Liver (tissue), 9 donors: ENCODE results near the gene XXYLT1. TPM values are rescaled to one million over a fixed set of nuclear protein-coding genes. Genes with fewer than 3 reads are reported as not detected.

ENCODE experiments used
- DNase-seq: peaks from one replicate; pipeline ENCODE4 v3.0.0-alpha.2; 2017; ENCODE audit warnings: low spot score
- H3K27ac ChIP-seq, 2 donors: one replicate each; pipeline ENCODE4 v1.7.0; 2013; ENCODE audit warnings: inconsistent platforms in 2 of 2, low read length in 2 of 2, control low read depth in 1 of 2, low read depth in 1 of 2, mild to moderate bottlenecking in 1 of 2
- H3K27me3 ChIP-seq, 4 donors: one replicate each; pipeline versions ENCODE4 v1.6.1 to v1.7.0; 2013; ENCODE audit warnings: low read length in 3 of 4, inconsistent platforms in 1 of 4, mild to moderate bottlenecking in 1 of 4, moderate library complexity in 1 of 4; ENCODE audit not compliant: control insufficient read depth in 4 of 4, insufficient read depth in 4 of 4
- H3K36me3 ChIP-seq, 4 donors: one replicate each; pipeline versions ENCODE4 v1.6.1 to v1.7.0; 2013; ENCODE audit warnings: low read length in 3 of 4, mild to moderate bottlenecking in 3 of 4, low read depth in 1 of 4, moderate library complexity in 1 of 4; ENCODE audit not compliant: control insufficient read depth in 4 of 4, insufficient read depth in 3 of 4
- H3K4me1 ChIP-seq, 4 donors: one replicate each; pipeline versions ENCODE4 v1.6.1 to v1.7.0; 2013; ENCODE audit warnings: low read length in 3 of 4, mild to moderate bottlenecking in 3 of 4, moderate library complexity in 1 of 4; ENCODE audit not compliant: control insufficient read depth in 4 of 4, insufficient read depth in 4 of 4
- H3K4me3 ChIP-seq, 3 donors: one replicate each; pipeline versions ENCODE4 v1.6.1 to v1.7.0; 2013; ENCODE audit warnings: low read length in 3 of 3, control low read depth in 1 of 3, low read depth in 1 of 3, mild to moderate bottlenecking in 1 of 3
- H3K9ac ChIP-seq, 2 donors: one replicate each; pipeline ENCODE4 v1.7.0; 2013; ENCODE audit warnings: low read length in 2 of 2, mild to moderate bottlenecking in 2 of 2, moderate library complexity in 2 of 2, control low read depth in 1 of 2, low read depth in 1 of 2
- H3K9me3 ChIP-seq, 4 donors: one replicate each; pipeline versions ENCODE4 v1.6.1 to v1.7.0; 2013; ENCODE audit warnings: low read length in 3 of 4; ENCODE audit not compliant: control insufficient read depth in 4 of 4
- FOXA1 ChIP-seq: IDR thresholded peaks from 2 replicates; pipeline ENCODE4 v1.6.1; 2016; ENCODE audit warnings: antibody characterized with exemption
- FOXA2 ChIP-seq: IDR thresholded peaks from 2 replicates; pipeline ENCODE4 v1.6.1; 2016; ENCODE audit warnings: antibody characterized with exemption
- GABPA ChIP-seq, 2 donors: IDR thresholded peaks in 1 of 2; conservative IDR thresholded peaks in 1 of 2; 2 replicates each; pipeline ENCODE4 v1.6.1; 2016; ENCODE audit warnings: antibody characterized with exemption in 2 of 2, mild to moderate bottlenecking in 1 of 2, moderate library complexity in 1 of 2
- HNF4G ChIP-seq: IDR thresholded peaks from 2 replicates; pipeline ENCODE4 v1.6.1; 2016; ENCODE audit warnings: antibody characterized with exemption
- JUND ChIP-seq, 2 donors: IDR thresholded peaks; 2 replicates each; pipeline ENCODE4 v1.6.1; 2016; ENCODE audit warnings: antibody characterized with exemption in 2 of 2
- MAX ChIP-seq: IDR thresholded peaks from 2 replicates; pipeline ENCODE4 v1.6.1; 2016; ENCODE audit warnings: antibody characterized with exemption
- RAD21 ChIP-seq, 2 donors: IDR thresholded peaks; 2 replicates each; pipeline ENCODE4 v1.6.1; 2016; ENCODE audit warnings: antibody characterized with exemption in 2 of 2, mild to moderate bottlenecking in 2 of 2
- RXRA ChIP-seq, 2 donors: IDR thresholded peaks; 2 replicates each; pipeline ENCODE4 v1.6.1; 2017 to 2018; ENCODE audit warnings: antibody characterized with exemption in 2 of 2, mild to moderate bottlenecking in 1 of 2
- YY1 ChIP-seq: IDR thresholded peaks from 2 replicates; pipeline ENCODE4 v1.6.1; 2016; ENCODE audit warnings: antibody characterized with exemption, mild to moderate bottlenecking
- WGBS: extraction: QIAGEN DNeasy Blood & Tissue Kit; methylation state at CpG from one replicate; pipeline ENCODE4 v1.1.7; 2013; 5-methylcytosine and 5-hydroxymethylcytosine counted together
- polyA plus RNA-seq, 2 donors: library from polyadenylated mRNA; stranded (reverse) in 1 of 2; unstranded in 1 of 2; fragments of 200-250 nt in 1 of 2; fragments of >200 nt in 1 of 2; fragmentation: Nextera tagmentation in 1 of 2; extraction: Ambion mirVana in 1 of 2; gene quantifications; one replicate each; pipeline versions ENCODE4 v1.2.1 to v1.2.3, GENCODE V29; 2013 to 2015
- total RNA-seq, 2 donors: library from RNA; depleted of rRNA; stranded (reverse); fragments of >200 nt; gene quantifications; one replicate each; pipeline ENCODE4 v1.2.3, GENCODE V29; 2014
- TF ChIP-seq, protein P1 (sequence below): IDR thresholded peaks from 2 replicates; pipeline ENCODE4 v1.6.1; 2016; ENCODE audit warnings: antibody characterized with exemption
- TF ChIP-seq, protein P2 (sequence below): IDR thresholded peaks from 2 replicates; pipeline ENCODE4 v1.6.1; 2016; ENCODE audit warnings: antibody characterized with exemption, mild to moderate bottlenecking
- donor health status: healthy.
- donor health status: healthy.
- donor health status: healthy.
- donor health status: healthy.
- donor health status: healthy.

Gene XXYLT1
- total and polyA plus RNA-seq, 4 donors, result 0.93 to 7.6 (median 2.8) TPM

DNA sequence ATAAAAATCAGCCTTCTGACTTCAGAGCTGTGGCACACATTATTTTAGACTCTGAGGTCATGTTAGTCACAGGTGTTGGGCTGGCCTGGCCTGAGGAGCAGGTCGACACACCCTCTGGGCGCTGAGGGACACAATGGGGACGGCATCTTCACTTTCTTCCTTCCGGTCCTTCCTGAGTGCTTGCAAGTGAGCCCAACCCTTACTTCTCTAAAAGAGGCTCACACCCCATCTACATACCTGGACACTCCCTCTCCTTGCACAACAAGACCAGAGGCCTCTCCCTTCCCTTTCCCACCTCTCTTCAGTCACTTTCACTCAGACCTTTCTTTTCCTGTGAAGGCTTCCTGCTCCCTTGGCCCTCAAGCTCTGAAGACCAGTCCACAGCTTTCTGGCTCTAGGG, 85.4 kb downstream of the XXYLT1 start:
- WGBS, result 86% methylated on average over 4 of the region's 4 CpGs
- H3K9me3 ChIP-seq, result no peaks in the 10 kb centered on the region
- TF ChIP-seq FOXA1, result no peak
- TF ChIP-seq HNF4G, result no peak
- TF ChIP-seq, protein P1, sequence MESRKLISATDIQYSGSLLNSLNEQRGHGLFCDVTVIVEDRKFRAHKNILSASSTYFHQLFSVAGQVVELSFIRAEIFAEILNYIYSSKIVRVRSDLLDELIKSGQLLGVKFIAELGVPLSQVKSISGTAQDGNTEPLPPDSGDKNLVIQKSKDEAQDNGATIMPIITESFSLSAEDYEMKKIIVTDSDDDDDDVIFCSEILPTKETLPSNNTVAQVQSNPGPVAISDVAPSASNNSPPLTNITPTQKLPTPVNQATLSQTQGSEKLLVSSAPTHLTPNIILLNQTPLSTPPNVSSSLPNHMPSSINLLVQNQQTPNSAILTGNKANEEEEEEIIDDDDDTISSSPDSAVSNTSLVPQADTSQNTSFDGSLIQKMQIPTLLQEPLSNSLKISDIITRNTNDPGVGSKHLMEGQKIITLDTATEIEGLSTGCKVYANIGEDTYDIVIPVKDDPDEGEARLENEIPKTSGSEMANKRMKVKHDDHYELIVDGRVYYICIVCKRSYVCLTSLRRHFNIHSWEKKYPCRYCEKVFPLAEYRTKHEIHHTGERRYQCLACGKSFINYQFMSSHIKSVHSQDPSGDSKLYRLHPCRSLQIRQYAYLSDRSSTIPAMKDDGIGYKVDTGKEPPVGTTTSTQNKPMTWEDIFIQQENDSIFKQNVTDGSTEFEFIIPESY, result no peak
- no peak for TF ChIP-seq FOXA2
- TF ChIP-seq GABPA (IDR thresholded peaks at IDR 0.05 in 1 of 2, conservative IDR thresholded peaks at IDR 0.05 in 1 of 2), result no peak
- no peak for TF ChIP-seq RAD21 (IDR thresholded peaks at IDR 0.05)
- H3K27ac ChIP-seq, result no peak overlapping the region
- no peaks in the 10 kb centered on the region for H3K4me1 ChIP-seq
- no peaks in the 10 kb centered on the region for H3K36me3 ChIP-seq
- H3K4me3 ChIP-seq, result no peak overlapping the region
- DNase-seq, result no peak
- H3K9ac ChIP-seq, result no peak overlapping the region
- H3K27me3 ChIP-seq, result no peaks in the 10 kb centered on the region

GRCh38 chr3:195184716-195185421, 86.1 kb downstream of the XXYLT1 start:
- H3K36me3 ChIP-seq, result no peaks in the 10 kb centered on the region
- DNase-seq, result no peak
- WGBS, result 86% methylated on average over 3 of the region's 3 CpGs
- H3K9ac ChIP-seq, result no peak overlapping the region
- no peak for TF ChIP-seq MAX
- no peak for TF ChIP-seq RXRA (IDR thresholded peaks at IDR 0.05)
- TF ChIP-seq, protein P1, result no peak
- no peak for TF ChIP-seq JUND (IDR thresholded peaks at IDR 0.05)
- no peak for TF ChIP-seq YY1
- TF ChIP-seq, protein P2, sequence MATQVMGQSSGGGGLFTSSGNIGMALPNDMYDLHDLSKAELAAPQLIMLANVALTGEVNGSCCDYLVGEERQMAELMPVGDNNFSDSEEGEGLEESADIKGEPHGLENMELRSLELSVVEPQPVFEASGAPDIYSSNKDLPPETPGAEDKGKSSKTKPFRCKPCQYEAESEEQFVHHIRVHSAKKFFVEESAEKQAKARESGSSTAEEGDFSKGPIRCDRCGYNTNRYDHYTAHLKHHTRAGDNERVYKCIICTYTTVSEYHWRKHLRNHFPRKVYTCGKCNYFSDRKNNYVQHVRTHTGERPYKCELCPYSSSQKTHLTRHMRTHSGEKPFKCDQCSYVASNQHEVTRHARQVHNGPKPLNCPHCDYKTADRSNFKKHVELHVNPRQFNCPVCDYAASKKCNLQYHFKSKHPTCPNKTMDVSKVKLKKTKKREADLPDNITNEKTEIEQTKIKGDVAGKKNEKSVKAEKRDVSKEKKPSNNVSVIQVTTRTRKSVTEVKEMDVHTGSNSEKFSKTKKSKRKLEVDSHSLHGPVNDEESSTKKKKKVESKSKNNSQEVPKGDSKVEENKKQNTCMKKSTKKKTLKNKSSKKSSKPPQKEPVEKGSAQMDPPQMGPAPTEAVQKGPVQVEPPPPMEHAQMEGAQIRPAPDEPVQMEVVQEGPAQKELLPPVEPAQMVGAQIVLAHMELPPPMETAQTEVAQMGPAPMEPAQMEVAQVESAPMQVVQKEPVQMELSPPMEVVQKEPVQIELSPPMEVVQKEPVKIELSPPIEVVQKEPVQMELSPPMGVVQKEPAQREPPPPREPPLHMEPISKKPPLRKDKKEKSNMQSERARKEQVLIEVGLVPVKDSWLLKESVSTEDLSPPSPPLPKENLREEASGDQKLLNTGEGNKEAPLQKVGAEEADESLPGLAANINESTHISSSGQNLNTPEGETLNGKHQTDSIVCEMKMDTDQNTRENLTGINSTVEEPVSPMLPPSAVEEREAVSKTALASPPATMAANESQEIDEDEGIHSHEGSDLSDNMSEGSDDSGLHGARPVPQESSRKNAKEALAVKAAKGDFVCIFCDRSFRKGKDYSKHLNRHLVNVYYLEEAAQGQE, result no peak
- no peak overlapping the region for H3K27ac ChIP-seq
- no peaks in the 10 kb centered on the region for H3K27me3 ChIP-seq
- no peak overlapping the region for H3K4me3 ChIP-seq
- no peaks in the 10 kb centered on the region for H3K4me1 ChIP-seq
- H3K9me3 ChIP-seq, result no peaks in the 10 kb centered on the region
